Kidney epithelial cell (primary cell): Measurements from ENCODE around the gene UNC5C. TPM values are rescaled to one million over a fixed set of nuclear protein-coding genes. Genes with fewer than 3 reads are reported as not detected.
A peak's percentile ranks its signal among the peaks of the same experiment; 100 is the strongest.

Source experiments
- DNase-seq: peaks from one replicate; pipeline ENCODE4 v3.0.0-alpha.2; 2010; ENCODE audit warnings: low read depth
- H3K27me3 ChIP-seq: 2 replicates; pipeline ENCODE4 v1.6.0; 2011; ENCODE audit warnings: low read length; ENCODE audit not compliant: control insufficient read depth, insufficient read depth
- H3K36me3 ChIP-seq: 2 replicates; pipeline ENCODE4 v1.5.1; 2011; ENCODE audit warnings: low read length; ENCODE audit not compliant: control insufficient read depth, insufficient read depth
- H3K4me3 ChIP-seq: 2 replicates; pipeline ENCODE4 v1.5.1; 2011; ENCODE audit warnings: low read depth, mild to moderate bottlenecking, control low read depth, low read length
- CTCF ChIP-seq: IDR thresholded peaks from 2 replicates; pipeline ENCODE4 v1.5.1; 2011; ENCODE audit warnings: mild to moderate bottlenecking, moderate library complexity, low read length, control low read depth, inconsistent platforms; ENCODE audit not compliant: insufficient read depth, poor library complexity, severe bottlenecking
- total RNA-seq: library from RNA; depleted of rRNA; stranded (reverse); fragments of >200 nt; gene quantifications from 2 replicates; pipeline ENCODE4 v1.2.3, GENCODE V29; 2015

Gene UNC5C
- total RNA-seq, 1 donor from 2014 or later, result 2.8 TPM

DNA sequence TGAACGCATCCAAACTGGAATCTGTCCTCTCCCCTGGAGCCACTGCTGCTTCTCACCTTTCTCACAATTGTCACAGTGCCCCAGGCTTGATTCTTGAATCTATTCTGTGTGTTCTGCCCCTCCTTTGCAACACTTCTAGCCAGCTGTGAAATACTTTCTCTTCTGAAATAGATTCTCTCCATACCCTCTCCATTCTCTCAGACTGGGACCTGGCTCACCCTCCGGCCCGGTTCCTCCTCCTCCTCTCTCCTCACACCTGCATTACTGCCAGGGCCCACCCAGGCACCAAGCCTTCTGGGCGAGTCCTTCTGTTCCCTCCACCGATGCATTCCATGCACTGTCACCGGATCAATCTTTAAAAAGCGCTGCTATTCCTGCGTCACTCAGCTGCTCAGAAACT is 336.1 kb downstream of the UNC5C start:
- no peak for DNase-seq
- Histone ChIP-seq H3K36me3 (no peaks in the 10 kb centered on the region), H3K4me3 (no peak overlapping the region), H3K27me3 (no peaks in the 10 kb centered on the region)
- TF ChIP-seq CTCF, result no peak

- DNase-seq, result no peak
- no peak for TF ChIP-seq CTCF
- Histone ChIP-seq H3K27me3 (no peaks in the 10 kb centered on the region), H3K4me3 (no peak overlapping the region), H3K36me3 (no peaks in the 10 kb centered on the region)
Observed at GRCh38 chr4:95209927-95210326, 338.8 kb downstream of the UNC5C start.

- no peak for DNase-seq
- no peaks in the 10 kb centered on the region for H3K27me3 ChIP-seq
- H3K36me3 ChIP-seq, result no peaks in the 10 kb centered on the region
- peak; percentile 38 for TF ChIP-seq CTCF
- H3K4me3 ChIP-seq, result no peak overlapping the region
Observed at GRCh38 chr4:95204873-95205272, 343.9 kb downstream of the UNC5C start.

DNA sequence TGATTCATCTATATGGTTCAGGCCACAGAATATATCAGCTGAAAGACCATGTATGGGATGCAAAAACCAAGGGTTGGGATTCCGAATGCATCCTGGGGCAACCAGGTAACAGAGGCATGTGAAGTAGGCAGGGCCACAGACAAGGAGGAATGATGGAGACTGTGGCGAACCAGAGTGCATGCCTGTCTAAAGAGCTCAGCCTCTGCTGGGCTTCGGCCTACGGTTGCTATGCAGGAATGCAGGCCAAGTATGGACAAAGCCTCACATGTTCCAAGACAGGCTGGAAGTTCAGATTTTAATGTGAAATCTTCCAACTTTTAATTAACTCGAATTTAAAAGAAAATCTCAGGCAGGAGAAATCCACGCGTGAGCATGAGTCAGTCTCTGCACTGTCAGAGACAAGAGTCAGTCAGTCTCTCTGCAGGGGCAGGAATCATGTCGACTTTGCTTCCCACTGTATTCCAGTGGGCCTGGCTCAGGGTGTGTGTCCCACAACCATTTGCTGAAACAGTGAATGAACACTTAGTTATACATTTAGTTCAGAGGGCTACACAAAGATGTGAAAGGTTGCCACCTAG is 344.4 kb downstream of the UNC5C start:
- DNase-seq, result no peak
- no peaks in the 10 kb centered on the region for H3K36me3 ChIP-seq
- no peak overlapping the region for H3K4me3 ChIP-seq
- no peak for TF ChIP-seq CTCF
- H3K27me3 ChIP-seq, result no peaks in the 10 kb centered on the region

DNA sequence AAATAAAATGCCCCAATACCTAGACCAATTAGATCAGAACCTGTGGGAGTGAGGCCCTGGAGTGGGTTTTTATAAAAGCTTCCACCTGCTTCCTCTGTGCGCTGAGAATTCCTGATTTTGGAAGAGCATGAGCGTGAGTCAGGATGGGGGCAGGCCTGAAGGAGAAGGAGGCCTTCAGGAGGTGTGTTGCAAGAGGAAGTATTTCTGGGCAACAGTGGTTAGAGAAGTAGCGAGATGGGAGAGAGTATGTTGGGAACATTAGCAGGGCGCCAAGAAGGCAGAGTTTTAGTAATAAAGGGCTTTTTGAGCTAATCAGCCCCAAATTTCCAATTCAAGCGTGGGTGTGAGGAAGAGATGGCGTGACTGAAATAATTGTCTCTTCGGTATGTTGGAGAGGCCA is 349.8 kb downstream of the UNC5C start:
- H3K36me3 ChIP-seq, result no peaks in the 10 kb centered on the region
- DNase-seq, result no peak
- H3K27me3 ChIP-seq, result no peaks in the 10 kb centered on the region

More for the DNA sequence above, 349.8 kb downstream of the UNC5C start:
- TF ChIP-seq CTCF, result no peak
- no peak overlapping the region for H3K4me3 ChIP-seq
